Measurements from ENCODE around the gene LRP1-AS.

DNA sequence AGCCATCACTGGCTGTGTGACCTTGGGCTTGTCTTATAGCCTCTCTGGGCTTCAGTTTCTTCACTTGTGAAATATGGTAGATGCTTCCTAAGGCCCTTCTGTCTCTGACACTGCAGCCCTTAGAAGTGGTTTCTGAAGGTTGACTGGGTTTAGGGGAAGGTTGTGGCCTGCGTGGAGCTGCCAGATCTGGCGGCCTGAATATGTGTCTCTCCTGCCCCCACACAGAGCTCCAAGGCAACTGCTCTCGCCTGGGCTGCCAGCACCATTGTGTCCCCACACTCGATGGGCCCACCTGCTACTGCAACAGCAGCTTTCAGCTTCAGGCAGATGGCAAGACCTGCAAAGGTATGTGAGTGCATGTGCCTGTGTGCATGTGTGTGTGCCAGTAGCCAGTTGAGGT lies 4.0 kb downstream of the LRP1-AS start:
- no peak for TF ChIP-seq POLR2A (IDR thresholded peaks at IDR 0.05)
- TF ChIP-seq, protein P1, sequence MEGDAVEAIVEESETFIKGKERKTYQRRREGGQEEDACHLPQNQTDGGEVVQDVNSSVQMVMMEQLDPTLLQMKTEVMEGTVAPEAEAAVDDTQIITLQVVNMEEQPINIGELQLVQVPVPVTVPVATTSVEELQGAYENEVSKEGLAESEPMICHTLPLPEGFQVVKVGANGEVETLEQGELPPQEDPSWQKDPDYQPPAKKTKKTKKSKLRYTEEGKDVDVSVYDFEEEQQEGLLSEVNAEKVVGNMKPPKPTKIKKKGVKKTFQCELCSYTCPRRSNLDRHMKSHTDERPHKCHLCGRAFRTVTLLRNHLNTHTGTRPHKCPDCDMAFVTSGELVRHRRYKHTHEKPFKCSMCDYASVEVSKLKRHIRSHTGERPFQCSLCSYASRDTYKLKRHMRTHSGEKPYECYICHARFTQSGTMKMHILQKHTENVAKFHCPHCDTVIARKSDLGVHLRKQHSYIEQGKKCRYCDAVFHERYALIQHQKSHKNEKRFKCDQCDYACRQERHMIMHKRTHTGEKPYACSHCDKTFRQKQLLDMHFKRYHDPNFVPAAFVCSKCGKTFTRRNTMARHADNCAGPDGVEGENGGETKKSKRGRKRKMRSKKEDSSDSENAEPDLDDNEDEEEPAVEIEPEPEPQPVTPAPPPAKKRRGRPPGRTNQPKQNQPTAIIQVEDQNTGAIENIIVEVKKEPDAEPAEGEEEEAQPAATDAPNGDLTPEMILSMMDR (IDR thresholded peaks at IDR 0.05) = no peak
